GM13977 (cell line): ENCODE measurements around the gene FXYD5.

Experiments
- DNase-seq: peaks from one replicate; pipeline ENCODE4 v3.0.0; 2012; ENCODE audit warnings: low spot score
- in situ Hi-C: fragments of 300-500 bp; cut with MboI; formaldehyde crosslinking; loops from one replicate; pipeline ENCODE4 v1.12.0; 2022; ENCODE audit warnings: low sequenced_read_pairs, low pct_unique_long_range_greater_than_20kb, mixed read lengths, inconsistent platforms; ENCODE audit not compliant: unreplicated experiment
- TF ChIP-seq, protein P1 (sequence below): IDR thresholded peaks from 2 replicates; pipeline ENCODE4 v1.5.1; 2012; ENCODE audit warnings: mild to moderate bottlenecking, control low read depth; ENCODE audit not compliant: insufficient read depth; ENCODE audit errors: extremely low read depth, missing control alignments

The FXYD5 gene

DNA sequence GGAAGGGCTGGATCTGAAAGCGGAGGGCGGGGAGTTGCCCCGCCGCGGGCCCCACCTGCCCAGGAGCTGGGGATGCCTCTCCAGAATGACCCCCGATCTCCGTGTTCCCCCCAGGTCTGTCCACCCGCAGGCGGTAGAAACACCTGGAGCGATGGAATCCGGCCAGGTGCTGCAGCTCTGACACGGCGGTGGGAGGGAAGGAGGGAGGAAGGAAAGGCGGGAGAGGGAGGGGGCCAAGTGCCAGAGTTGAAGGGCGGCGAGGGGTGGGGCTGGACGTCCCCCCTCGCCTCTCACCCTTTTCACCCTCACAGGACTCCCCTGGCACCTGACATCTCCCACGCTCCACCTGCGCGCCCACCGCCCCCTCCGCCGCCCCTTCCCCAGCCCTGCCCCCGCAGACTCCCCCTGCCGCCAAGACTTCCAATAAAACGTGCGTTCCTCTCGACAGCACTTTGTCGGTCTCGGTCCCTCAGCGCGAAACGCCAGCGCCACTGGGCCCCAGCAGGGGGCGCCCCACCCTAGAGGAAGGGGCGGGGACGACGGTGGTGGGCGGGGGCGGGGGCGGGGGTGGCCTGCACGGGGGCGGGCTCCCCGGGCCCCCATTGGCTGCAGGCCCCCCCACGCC lies 11.8 kb upstream of the FXYD5 start:
- in situ Hi-C loops: no loop called here
- DNase-seq: peak; percentile 83
- TF ChIP-seq, protein P1, sequence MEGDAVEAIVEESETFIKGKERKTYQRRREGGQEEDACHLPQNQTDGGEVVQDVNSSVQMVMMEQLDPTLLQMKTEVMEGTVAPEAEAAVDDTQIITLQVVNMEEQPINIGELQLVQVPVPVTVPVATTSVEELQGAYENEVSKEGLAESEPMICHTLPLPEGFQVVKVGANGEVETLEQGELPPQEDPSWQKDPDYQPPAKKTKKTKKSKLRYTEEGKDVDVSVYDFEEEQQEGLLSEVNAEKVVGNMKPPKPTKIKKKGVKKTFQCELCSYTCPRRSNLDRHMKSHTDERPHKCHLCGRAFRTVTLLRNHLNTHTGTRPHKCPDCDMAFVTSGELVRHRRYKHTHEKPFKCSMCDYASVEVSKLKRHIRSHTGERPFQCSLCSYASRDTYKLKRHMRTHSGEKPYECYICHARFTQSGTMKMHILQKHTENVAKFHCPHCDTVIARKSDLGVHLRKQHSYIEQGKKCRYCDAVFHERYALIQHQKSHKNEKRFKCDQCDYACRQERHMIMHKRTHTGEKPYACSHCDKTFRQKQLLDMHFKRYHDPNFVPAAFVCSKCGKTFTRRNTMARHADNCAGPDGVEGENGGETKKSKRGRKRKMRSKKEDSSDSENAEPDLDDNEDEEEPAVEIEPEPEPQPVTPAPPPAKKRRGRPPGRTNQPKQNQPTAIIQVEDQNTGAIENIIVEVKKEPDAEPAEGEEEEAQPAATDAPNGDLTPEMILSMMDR: peak; percentile 74

DNA sequence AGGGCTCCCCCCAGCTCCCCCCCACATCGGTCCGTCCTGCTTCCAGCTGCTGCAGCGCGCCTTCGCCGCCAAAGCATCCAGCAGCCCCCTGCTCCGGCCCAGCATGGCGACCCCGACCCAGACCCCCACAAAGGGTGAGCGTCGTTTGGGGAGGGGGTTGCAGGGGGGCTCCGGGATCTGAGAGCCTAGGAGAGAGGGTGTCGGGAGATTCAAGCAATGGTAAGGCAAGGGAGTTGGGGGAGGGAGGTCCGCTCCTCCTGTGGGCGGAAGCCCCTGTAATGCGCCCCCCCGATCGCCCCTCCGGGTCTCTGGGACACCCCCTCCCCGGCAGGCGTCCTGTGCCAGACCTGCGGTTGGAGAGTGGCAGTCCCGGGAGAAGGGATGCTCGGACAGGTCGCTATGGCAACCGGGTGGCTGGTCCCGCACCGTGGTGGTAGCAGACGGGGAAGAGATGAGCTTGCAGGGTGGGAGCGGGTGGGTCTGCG lies 11.3 kb upstream of the FXYD5 start, which contains the start of gene FXYD7:
Gene FXYD7 (plus strand): TSS at position 25 of the 485 bp plus-strand sequence. CDS start 79 bp downstream, at position 104.
- no peak for DNase-seq
- in situ Hi-C loops: no loop called here
- TF ChIP-seq, protein P1: no peak

DNA sequence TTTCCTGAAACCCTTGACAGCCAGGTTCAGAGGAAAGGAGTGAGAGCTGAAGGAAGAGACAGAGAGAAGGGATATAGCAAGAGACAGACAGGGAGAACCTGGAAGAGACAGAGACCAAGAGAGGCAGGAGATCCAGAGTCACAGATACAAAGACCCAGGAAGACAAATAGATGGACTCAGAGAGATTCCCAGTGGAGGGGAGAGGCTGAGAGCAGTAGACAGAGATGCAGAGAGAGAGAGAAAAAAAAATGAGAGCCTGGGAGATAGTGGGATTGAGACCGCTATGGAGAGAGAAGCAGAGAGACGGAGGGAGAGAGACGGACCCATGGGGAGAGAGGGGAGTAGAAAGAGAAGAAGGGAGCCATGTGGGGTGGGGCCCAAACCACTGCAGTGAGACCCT lies 10.7 kb upstream of the FXYD5 start:
- TF ChIP-seq, protein P1: no peak
- no peak for DNase-seq
- in situ Hi-C loops: no loop called here

DNA sequence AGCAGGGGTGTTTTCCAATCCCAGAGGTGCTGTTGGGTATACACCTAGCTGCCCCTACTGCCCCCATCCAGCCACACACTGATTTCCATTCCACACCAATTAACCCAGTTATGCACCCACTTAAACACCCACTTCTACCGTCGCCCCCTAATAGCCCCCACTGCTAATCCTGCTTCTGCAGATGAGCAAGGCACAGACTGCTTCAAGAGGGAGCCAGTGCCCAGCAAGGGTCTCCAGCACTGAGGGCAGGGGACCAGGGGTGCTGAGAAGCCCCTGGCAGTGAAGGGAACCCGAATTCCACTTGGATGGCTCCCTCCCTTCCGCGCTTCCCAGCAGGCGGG lies 10.3 kb upstream of the FXYD5 start:
- in situ Hi-C loops: no loop called here

DNA sequence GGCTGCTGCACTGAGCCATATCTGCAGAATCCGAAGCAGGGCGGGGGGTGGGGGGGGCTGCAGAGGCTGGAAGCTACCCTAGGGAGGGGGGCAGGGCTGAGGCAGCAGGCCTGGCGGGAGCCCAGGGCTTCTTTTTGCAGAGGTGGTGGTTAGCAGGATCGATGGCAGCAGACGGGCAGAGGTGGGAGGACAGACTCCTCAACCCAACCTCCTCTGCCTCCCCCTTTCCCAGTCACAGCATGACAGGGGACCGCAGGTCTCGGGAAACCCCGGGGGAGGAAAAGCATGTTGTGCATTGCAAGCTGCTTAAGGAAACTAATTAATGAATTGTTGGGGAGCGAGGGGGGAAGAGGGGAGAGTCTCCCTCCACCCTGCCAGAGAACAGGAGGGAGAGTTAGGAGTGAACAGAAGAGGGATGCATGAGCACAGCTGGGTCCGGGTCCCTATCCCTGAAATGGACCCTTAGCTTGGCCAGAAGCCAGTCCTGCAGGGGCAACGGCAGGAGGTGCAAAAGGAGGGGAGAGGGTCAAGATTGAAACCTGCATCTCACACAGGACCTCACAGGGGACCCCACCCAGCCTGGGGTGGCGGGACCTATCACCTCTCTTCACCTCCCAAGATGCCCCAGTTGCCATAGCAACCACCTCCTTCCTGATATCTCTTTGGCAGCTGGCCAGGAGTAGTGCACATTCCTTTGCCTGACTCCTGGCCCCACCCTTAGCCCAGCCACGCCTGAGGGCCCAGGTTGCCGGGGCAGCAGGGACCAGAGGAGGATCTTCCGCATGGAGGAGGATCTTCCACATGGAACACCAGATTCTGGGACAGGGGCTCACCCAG lies 9.7 kb upstream of the FXYD5 start:
- TF ChIP-seq, protein P1: no peak
- DNase-seq: no peak
- in situ Hi-C loops: no loop called here

More for the DNA sequence above, 10.3 kb upstream of the FXYD5 start:
- TF ChIP-seq, protein P1: no peak
- DNase-seq: no peak

DNA sequence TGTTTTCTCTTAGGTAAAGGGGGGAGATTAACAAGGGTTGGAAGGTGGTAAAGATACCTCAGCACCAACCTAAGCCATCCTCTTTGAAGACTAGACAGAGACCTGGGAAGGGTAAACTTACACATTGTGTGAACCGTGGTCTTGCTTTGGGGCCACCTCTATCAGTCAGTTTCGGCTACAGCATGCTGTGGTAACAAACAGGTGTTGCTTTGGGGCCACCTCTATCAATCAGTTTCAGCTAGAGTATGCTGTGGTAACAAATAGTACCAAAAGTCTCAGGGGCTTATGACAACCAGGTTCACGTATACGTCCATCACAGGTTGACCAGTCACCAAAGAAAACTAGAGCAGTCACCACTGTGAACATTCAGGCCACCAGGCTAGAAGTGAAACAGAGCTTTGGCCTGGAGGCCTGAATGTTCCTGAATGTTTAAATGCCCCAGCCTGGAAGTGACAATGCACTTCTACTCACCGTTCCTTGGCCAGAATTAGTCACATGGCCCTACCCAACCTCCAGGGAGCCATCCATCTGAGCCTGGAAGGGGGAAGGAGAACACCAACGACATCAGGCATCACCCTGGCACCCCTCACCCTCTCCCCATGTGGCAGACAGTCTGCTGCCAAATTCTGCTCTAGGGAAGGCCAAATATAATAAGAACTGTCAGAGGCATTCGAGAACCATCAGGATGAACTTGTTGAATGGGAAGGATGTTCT lies 7.6 kb upstream of the FXYD5 start:
- DNase-seq: no peak
- TF ChIP-seq, protein P1: no peak
- in situ Hi-C loops: no loop called here
